Keratinocyte (primary cell): ENCODE data around the gene UTF1. TPM values are rescaled to one million over a fixed set of nuclear protein-coding genes. Genes with fewer than 3 reads are reported as not detected.

Experiments used
- DNase-seq: peaks from one replicate; pipeline ENCODE4 v3.0.0-alpha.2; 2011; ENCODE audit warnings: low read depth, missing footprints, low spot score
- FAIRE-seq: peaks from 2 replicates; lab custom pipeline; 2011; peaks lifted over from hg19 to GRCh38; lab: Jason Lieb, UNC
- H2AFZ ChIP-seq: 2 replicates; pipeline ENCODE4 v1.6.0; 2012; ENCODE audit warnings: low read length, control low read depth, inconsistent platforms; ENCODE audit not compliant: control insufficient read depth
- H3K27ac ChIP-seq: 2 replicates; pipeline ENCODE4 v1.5.1; 2011; ENCODE audit warnings: low read length; ENCODE audit not compliant: control insufficient read depth, insufficient read depth
- H3K27me3 ChIP-seq: 3 replicates; pipeline ENCODE4 v1.6.0; 2011; ENCODE audit warnings: low read length; ENCODE audit not compliant: control insufficient read depth, insufficient read depth; ENCODE audit errors: extremely low read depth
- H3K36me3 ChIP-seq, 2 experiments: 2 replicates in 1 of 2; 3 replicates in 1 of 2; pipeline ENCODE4 v1.5.1; 2011; ENCODE audit warnings: low read length in 2 of 2, mild to moderate bottlenecking in 1 of 2; ENCODE audit not compliant: control insufficient read depth in 2 of 2, insufficient read depth in 2 of 2; ENCODE audit errors: extremely low read depth in 1 of 2
- H3K4me1 ChIP-seq: 3 replicates; pipeline ENCODE4 v1.5.1; 2011; ENCODE audit warnings: low read length; ENCODE audit not compliant: control insufficient read depth, insufficient read depth; ENCODE audit errors: extremely low read depth
- H3K4me2 ChIP-seq: 3 replicates; pipeline ENCODE4 v1.6.0; 2011; ENCODE audit warnings: low read depth, low read length; ENCODE audit not compliant: control insufficient read depth, insufficient read depth; ENCODE audit errors: extremely low read depth
- H3K4me3 ChIP-seq, 3 experiments: fragments of 200-600 bp in 1 of 3; sonication (generic) in 1 of 3; 2 replicates in 2 of 3; 3 replicates in 1 of 3; pipeline ENCODE4 v1.5.1; 2011 to 2016; ENCODE audit warnings: low read length in 3 of 3, mild to moderate bottlenecking in 3 of 3, control low read depth in 2 of 3, inconsistent platforms in 1 of 3, low read depth in 1 of 3, mixed read lengths in 1 of 3, mixed run types in 1 of 3, moderate library complexity in 1 of 3; ENCODE audit not compliant: control insufficient read depth in 2 of 3, insufficient read depth in 2 of 3; ENCODE audit errors: extremely low read depth in 1 of 3
- H3K79me2 ChIP-seq: 2 replicates; pipeline ENCODE4 v1.6.0; 2012; ENCODE audit warnings: low read length; ENCODE audit not compliant: control insufficient read depth, insufficient read depth
- H3K9ac ChIP-seq: 3 replicates; pipeline ENCODE4 v1.6.0; 2011; ENCODE audit warnings: low read length; ENCODE audit not compliant: control insufficient read depth, insufficient read depth; ENCODE audit errors: extremely low read depth
- H3K9me1 ChIP-seq: 3 replicates; pipeline ENCODE4 v1.6.0; 2011; ENCODE audit warnings: low read length; ENCODE audit not compliant: control insufficient read depth, insufficient read depth; ENCODE audit errors: extremely low read depth
- H3K9me3 ChIP-seq: 2 replicates; pipeline ENCODE4 v1.5.1; 2012; ENCODE audit warnings: low read depth, low read length; ENCODE audit not compliant: control insufficient read depth
- H4K20me1 ChIP-seq: 3 replicates; pipeline ENCODE4 v1.6.0; 2011; ENCODE audit warnings: low read length; ENCODE audit not compliant: control insufficient read depth, insufficient read depth; ENCODE audit errors: extremely low read depth
- EZH2 ChIP-seq: IDR thresholded peaks from one replicate; pipeline ENCODE4 v1.6.1; 2012; ENCODE audit warnings: inconsistent platforms, mild to moderate bottlenecking, low read length, moderate library complexity
- dilution Hi-C: fragments of 300-500 bp; cut with MboI; formaldehyde crosslinking; loops from one replicate; pipeline ENCODE4 v1.7.0; 2020; ENCODE audit warnings: low sequenced_read_pairs; ENCODE audit not compliant: extremely low pct_ligation_motif_present
- polyA plus RNA-seq, 5 experiments: library from polyadenylated mRNA; depleted of rRNA in 3 of 5; stranded (reverse) in 3 of 5; stranded (forward) in 1 of 5; unstranded in 1 of 5; fragments of >200 nt; gene quantifications; 1 replicate in 1 of 5; 2 replicates in 3 of 5; 3 replicates in 1 of 5; pipeline versions ENCODE4 v1.2.1 to v1.2.3, GENCODE V29; 2011 to 2012; ENCODE audit warnings: missing spikeins in 2 of 5, low read depth in 1 of 5, low replicate concordance in 1 of 5
- TF ChIP-seq, protein P1 (sequence below), 3 experiments: IDR thresholded peaks in 1 of 3; conservative IDR thresholded peaks in 1 of 3; optimal IDR thresholded peaks in 1 of 3; 2 replicates in 2 of 3; 3 replicates in 1 of 3; pipeline versions ENCODE3 to v1.5.1; 2011; ENCODE audit warnings: low read length in 3 of 3, mild to moderate bottlenecking in 3 of 3, moderate library complexity in 2 of 3, control low read depth in 1 of 3, inconsistent platforms in 1 of 3; ENCODE audit not compliant: insufficient read depth in 2 of 3; ENCODE audit errors: extremely low read depth in 1 of 3

The UTF1 gene
- polyA plus RNA-seq, 1 donor (not counting 4 experiments of a cell fraction or from before 2014, with no cell fraction given) = not detected

DNA sequence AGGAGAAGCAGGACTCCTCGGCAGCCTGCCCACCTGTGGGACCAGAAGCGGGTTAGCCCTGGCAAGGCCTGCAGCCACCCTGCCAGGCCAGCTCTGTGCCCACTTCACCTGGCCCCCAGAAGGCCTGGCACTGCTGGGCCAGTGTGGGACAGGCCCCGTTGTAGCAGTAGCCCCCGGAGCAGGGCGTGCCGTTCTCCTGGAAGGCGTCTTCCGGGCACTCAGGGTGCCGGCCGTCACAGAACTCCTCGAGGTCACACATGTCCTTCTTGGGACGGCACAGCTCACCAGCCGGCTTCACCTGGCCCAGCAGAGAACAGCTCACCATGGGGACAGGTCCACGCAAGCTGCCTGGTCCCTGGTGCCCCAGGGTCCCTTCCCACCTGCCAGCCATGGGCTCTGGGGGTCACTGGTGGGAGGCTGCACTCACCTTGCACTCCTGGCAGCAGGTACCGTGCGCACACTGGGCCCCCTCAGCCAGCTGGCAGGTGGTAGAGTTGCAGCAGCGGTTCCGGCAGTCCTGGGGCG, 40.8 kb downstream of the UTF1 start:
- H3K27ac ChIP-seq = no peak overlapping the region
- dilution Hi-C loops = no loop called here
- H3K4me2 ChIP-seq = no peak overlapping the region

DNA sequence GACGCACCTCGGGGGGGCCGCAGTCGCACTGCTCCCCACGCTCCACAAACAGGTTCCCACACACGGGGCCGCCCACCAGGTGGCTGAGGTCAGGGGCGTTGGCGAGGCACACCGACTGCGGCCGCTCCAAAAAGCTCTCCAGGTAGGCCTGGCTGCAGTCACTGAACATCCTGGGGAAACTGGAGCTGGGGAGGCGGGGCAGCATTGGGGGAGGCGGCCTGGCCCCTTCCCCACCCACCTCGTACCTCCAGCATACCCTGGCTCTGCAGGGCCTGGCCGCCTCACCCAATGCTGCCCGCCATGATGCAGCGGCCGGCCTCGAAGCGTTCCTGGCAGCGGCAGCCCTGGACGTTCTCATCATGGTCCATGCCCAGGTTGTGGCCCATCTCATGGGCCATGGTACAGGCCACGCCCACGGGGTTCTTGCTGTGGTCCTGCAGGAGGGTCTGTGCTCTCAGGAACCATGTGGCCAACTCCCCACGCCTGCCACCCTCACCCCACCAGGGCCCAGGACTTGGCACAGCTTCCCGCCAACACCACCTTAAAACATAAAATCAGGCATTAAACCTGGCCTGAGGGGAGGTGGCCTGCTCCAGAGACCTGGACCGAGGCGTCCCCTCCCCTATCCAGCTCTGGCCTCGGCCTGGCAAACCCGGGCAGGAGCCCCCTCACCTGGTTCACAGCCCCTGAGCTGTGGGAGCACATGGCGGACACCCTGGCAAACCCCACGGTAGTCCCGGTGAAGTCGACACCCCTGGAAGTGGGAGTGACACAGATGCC, 41.7 kb downstream of the UTF1 start:
- peaks cover 62% of the 10 kb centered on the region for H3K79me2 ChIP-seq
- no peak overlapping the region for H3K27ac ChIP-seq
- TF ChIP-seq, protein P1, sequence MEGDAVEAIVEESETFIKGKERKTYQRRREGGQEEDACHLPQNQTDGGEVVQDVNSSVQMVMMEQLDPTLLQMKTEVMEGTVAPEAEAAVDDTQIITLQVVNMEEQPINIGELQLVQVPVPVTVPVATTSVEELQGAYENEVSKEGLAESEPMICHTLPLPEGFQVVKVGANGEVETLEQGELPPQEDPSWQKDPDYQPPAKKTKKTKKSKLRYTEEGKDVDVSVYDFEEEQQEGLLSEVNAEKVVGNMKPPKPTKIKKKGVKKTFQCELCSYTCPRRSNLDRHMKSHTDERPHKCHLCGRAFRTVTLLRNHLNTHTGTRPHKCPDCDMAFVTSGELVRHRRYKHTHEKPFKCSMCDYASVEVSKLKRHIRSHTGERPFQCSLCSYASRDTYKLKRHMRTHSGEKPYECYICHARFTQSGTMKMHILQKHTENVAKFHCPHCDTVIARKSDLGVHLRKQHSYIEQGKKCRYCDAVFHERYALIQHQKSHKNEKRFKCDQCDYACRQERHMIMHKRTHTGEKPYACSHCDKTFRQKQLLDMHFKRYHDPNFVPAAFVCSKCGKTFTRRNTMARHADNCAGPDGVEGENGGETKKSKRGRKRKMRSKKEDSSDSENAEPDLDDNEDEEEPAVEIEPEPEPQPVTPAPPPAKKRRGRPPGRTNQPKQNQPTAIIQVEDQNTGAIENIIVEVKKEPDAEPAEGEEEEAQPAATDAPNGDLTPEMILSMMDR (optimal IDR thresholded peaks at IDR 0.05 in 1 of 3, IDR thresholded peaks at IDR 0.05 in 1 of 3, conservative IDR thresholded peaks at IDR 0.05 in 1 of 3; ENCODE audit: extremely low read depth in 1 of 3, insufficient read depth in 2 of 3, low read length in 3 of 3) = no peak
- TF ChIP-seq EZH2 = no peak
- H3K9me3 ChIP-seq = no peaks in the 10 kb centered on the region
- no peaks in the 10 kb centered on the region for H3K27me3 ChIP-seq
- dilution Hi-C loops = no loop called here
- H3K4me2 ChIP-seq = no peak overlapping the region
- no peak for FAIRE-seq
- DNase-seq = no peak
- H3K9me1 ChIP-seq = no peaks in the 10 kb centered on the region
- peaks cover 11% of the 10 kb centered on the region for H4K20me1 ChIP-seq
- H2AFZ ChIP-seq = no peak overlapping the region
- H3K4me3 ChIP-seq = no peak overlapping the region
- no peak overlapping the region for H3K9ac ChIP-seq
- peaks cover 12% of the 10 kb centered on the region for H3K4me1 ChIP-seq
- peaks cover 33 to 34% of the 10 kb centered on the region in 2 experiments for H3K36me3 ChIP-seq

More for the DNA sequence above, 40.8 kb downstream of the UTF1 start:
- Histone ChIP-seq H3K79me2 (peaks cover 53% of the 10 kb centered on the region), H2AFZ (no peak overlapping the region), H3K9me1 (no peaks in the 10 kb centered on the region), H3K4me3 (no peak overlapping the region), H3K4me1 (peaks cover 14% of the 10 kb centered on the region), H3K36me3 (peaks cover 38 to 39% of the 10 kb centered on the region in 2 experiments), H3K27me3 (no peaks in the 10 kb centered on the region), H3K9me3 (no peaks in the 10 kb centered on the region), H4K20me1 (peaks cover 11% of the 10 kb centered on the region), H3K9ac (no peak overlapping the region)
- no peak for FAIRE-seq
- no peak for DNase-seq
- TF ChIP-seq, protein P1 (optimal IDR thresholded peaks at IDR 0.05 in 1 of 3, IDR thresholded peaks at IDR 0.05 in 1 of 3, conservative IDR thresholded peaks at IDR 0.05 in 1 of 3; ENCODE audit: extremely low read depth in 1 of 3, insufficient read depth in 2 of 3, low read length in 3 of 3) = no peak
- TF ChIP-seq EZH2 = no peak
